ENCODE measurements around the gene CFTR. TPM values are rescaled to one million over a fixed set of nuclear protein-coding genes. Genes with fewer than 3 reads are reported as not detected.

The CFTR gene
- total RNA-seq, 2 experiments from 2014 or later = not detected

- no peaks in the 10 kb centered on the region for H3K36me3 Mint-ChIP-seq
- no peaks in the 10 kb centered on the region for H3K4me1 Mint-ChIP-seq
- H3K27me3 Mint-ChIP-seq = no peaks in the 10 kb centered on the region
- no peaks in the 10 kb centered on the region for H3K9me3 Mint-ChIP-seq
- H3K4me3 Mint-ChIP-seq = no peak overlapping the region
- POLR2A ChIA-PET = no interaction called here
- H3K27ac Mint-ChIP-seq = no peak overlapping the region
- ATAC-seq (ENCODE audit: low read depth) (no peak), DNase-seq (no peak)
Observed at GRCh38 chr7:117572856-117573620, 93.2 kb downstream of the CFTR start.

- no peaks in the 10 kb centered on the region for H3K36me3 Mint-ChIP-seq
- no peak overlapping the region for H3K4me3 Mint-ChIP-seq
- H3K27ac Mint-ChIP-seq = no peak overlapping the region
- no peak for DNase-seq
- H3K4me1 Mint-ChIP-seq = no peaks in the 10 kb centered on the region
- POLR2A ChIA-PET = no interaction called here
- no peaks in the 10 kb centered on the region for H3K27me3 Mint-ChIP-seq
- no peak for ATAC-seq (ENCODE audit: low read depth)
- no peaks in the 10 kb centered on the region for H3K9me3 Mint-ChIP-seq
Observed at GRCh38 chr7:117581424-117581823, 101.6 kb downstream of the CFTR start.

DNA sequence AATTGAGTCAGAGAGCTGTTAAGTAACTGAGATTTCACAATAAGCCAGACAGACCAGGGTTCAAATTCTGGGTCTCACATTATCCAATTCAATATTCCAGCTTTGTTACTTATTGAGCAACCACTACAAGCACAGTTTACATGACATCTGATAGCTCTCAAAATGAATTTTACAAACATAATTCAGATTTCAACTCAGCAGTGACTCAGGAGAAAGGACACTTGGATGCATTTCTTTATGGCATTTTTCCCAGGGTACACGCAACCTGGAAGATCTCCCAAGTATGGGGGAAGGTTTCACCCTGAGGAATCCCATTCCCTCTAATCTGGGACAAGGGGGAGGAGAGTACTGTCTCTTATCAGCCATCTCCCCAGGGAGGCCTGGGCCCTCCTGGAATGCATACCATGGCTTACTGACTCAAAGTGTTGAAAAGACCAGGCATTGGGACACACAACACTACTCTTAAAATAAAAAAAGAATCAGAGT, 102.4 kb downstream of the CFTR start:
- Mint-ChIP-seq H3K9me3 (peaks cover 2% of the 10 kb centered on the region), H3K4me1 (no peaks in the 10 kb centered on the region), H3K4me3 (no peak overlapping the region), H3K27ac (no peak overlapping the region), H3K36me3 (no peaks in the 10 kb centered on the region), H3K27me3 (no peaks in the 10 kb centered on the region)
- ATAC-seq (ENCODE audit: low read depth) (no peak), DNase-seq (no peak)
- POLR2A ChIA-PET = no interaction called here

- Mint-ChIP-seq H3K4me3 (no peak overlapping the region), H3K9me3 (peaks cover 2% of the 10 kb centered on the region), H3K27ac (no peak overlapping the region), H3K27me3 (no peaks in the 10 kb centered on the region), H3K36me3 (no peaks in the 10 kb centered on the region), H3K4me1 (no peaks in the 10 kb centered on the region)
- DNase-seq (no peak), ATAC-seq (ENCODE audit: low read depth) (no peak)
- POLR2A ChIA-PET = no interaction called here
Observed at GRCh38 chr7:117587931-117588330, 108.1 kb downstream of the CFTR start.

DNA sequence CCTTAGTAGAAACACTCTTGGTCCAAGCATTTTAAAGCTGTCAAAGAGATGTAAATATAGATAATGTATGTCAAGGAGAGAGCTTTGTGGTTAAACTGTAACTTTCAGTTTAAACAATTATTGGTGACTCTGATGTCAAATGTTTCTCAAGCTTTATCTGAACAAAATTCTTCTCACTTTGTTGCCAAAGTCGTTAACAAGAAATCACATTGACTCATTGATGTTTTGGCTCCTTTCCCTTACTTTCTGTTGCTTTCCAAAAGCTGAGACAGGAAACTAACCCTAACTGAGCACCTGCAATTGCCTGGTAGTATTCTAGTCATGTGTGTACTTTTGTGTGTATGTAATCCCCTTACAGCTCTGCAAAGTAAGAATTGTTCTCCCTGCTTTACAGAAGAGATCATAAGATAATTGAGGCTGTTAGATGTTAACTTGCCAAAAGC, 108.5 kb downstream of the CFTR start:
- no peaks in the 10 kb centered on the region for H3K27me3 Mint-ChIP-seq
- no peak for DNase-seq
- no peak overlapping the region for H3K4me3 Mint-ChIP-seq
- POLR2A ChIA-PET = no interaction called here
- H3K27ac Mint-ChIP-seq = no peak overlapping the region
- no peaks in the 10 kb centered on the region for H3K36me3 Mint-ChIP-seq
- peaks cover 2% of the 10 kb centered on the region for H3K9me3 Mint-ChIP-seq
- ATAC-seq (ENCODE audit: low read depth) = no peak
- H3K4me1 Mint-ChIP-seq = no peaks in the 10 kb centered on the region

DNA sequence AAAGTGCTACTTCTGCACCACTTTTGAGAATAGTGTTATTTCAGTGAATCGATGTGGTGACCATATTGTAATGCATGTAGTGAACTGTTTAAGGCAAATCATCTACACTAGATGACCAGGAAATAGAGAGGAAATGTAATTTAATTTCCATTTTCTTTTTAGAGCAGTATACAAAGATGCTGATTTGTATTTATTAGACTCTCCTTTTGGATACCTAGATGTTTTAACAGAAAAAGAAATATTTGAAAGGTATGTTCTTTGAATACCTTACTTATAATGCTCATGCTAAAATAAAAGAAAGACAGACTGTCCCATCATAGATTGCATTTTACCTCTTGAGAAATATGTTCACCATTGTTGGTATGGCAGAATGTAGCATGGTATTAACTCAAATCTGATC, 110.4 kb downstream of the CFTR start:
- DNase-seq (no peak), ATAC-seq (ENCODE audit: low read depth) (no peak)
- H3K4me1 Mint-ChIP-seq = no peaks in the 10 kb centered on the region
- H3K27me3 Mint-ChIP-seq = no peaks in the 10 kb centered on the region
- POLR2A ChIA-PET = no interaction called here
- no peaks in the 10 kb centered on the region for H3K36me3 Mint-ChIP-seq
- no peak overlapping the region for H3K4me3 Mint-ChIP-seq
- H3K9me3 Mint-ChIP-seq = peaks cover 2% of the 10 kb centered on the region
- H3K27ac Mint-ChIP-seq = no peak overlapping the region

GRCh38 chr7:117592011-117592635, 112.3 kb downstream of the CFTR start:
- H3K9me3 Mint-ChIP-seq = no peaks in the 10 kb centered on the region
- H3K36me3 Mint-ChIP-seq = no peaks in the 10 kb centered on the region
- ATAC-seq (ENCODE audit: low read depth) (no peak), DNase-seq (no peak)
- no peak overlapping the region for H3K4me3 Mint-ChIP-seq
- H3K27me3 Mint-ChIP-seq = no peaks in the 10 kb centered on the region
- POLR2A ChIA-PET = no interaction called here
- H3K27ac Mint-ChIP-seq = no peak overlapping the region
- no peaks in the 10 kb centered on the region for H3K4me1 Mint-ChIP-seq

- H3K4me3 Mint-ChIP-seq = no peak overlapping the region
- H3K27ac Mint-ChIP-seq = no peak overlapping the region
- DNase-seq (no peak), ATAC-seq (ENCODE audit: low read depth) (no peak)
- no peaks in the 10 kb centered on the region for H3K4me1 Mint-ChIP-seq
- POLR2A ChIA-PET = no interaction called here
- no peaks in the 10 kb centered on the region for H3K27me3 Mint-ChIP-seq
- no peaks in the 10 kb centered on the region for H3K36me3 Mint-ChIP-seq
- no peaks in the 10 kb centered on the region for H3K9me3 Mint-ChIP-seq
Observed at GRCh38 chr7:117596134-117596533, 116.3 kb downstream of the CFTR start.

GRCh38 chr7:117597755-117598154, 117.9 kb downstream of the CFTR start:
- no peaks in the 10 kb centered on the region for H3K4me1 Mint-ChIP-seq
- DNase-seq (no peak), ATAC-seq (ENCODE audit: low read depth) (no peak)
- no peak overlapping the region for H3K4me3 Mint-ChIP-seq
- H3K9me3 Mint-ChIP-seq = no peaks in the 10 kb centered on the region
- no peak overlapping the region for H3K27ac Mint-ChIP-seq
- POLR2A ChIA-PET = no interaction called here
- no peaks in the 10 kb centered on the region for H3K36me3 Mint-ChIP-seq
- no peaks in the 10 kb centered on the region for H3K27me3 Mint-ChIP-seq

- no peaks in the 10 kb centered on the region for H3K9me3 Mint-ChIP-seq
- DNase-seq = no peak
- H3K27me3 Mint-ChIP-seq = no peaks in the 10 kb centered on the region
- ATAC-seq (ENCODE audit: low read depth) = no peak
- no peaks in the 10 kb centered on the region for H3K36me3 Mint-ChIP-seq
- no peak overlapping the region for H3K4me3 Mint-ChIP-seq
- H3K27ac Mint-ChIP-seq = no peak overlapping the region
- no peaks in the 10 kb centered on the region for H3K4me1 Mint-ChIP-seq
- POLR2A ChIA-PET = no interaction called here
Observed at GRCh38 chr7:117600911-117601310, 121.1 kb downstream of the CFTR start.

DNA sequence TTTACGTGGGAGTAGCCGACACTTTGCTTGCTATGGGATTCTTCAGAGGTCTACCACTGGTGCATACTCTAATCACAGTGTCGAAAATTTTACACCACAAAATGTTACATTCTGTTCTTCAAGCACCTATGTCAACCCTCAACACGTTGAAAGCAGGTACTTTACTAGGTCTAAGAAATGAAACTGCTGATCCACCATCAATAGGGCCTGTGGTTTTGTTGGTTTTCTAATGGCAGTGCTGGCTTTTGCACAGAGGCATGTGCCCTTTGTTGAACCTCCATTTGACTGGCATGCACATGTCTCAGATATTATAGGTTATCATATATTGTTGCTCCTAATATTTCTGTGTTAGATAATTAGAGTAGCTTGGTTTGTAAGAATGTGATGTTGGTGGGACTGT, 123.8 kb downstream of the CFTR start:
- Mint-ChIP-seq H3K36me3 (no peaks in the 10 kb centered on the region), H3K4me1 (no peaks in the 10 kb centered on the region), H3K4me3 (no peak overlapping the region), H3K9me3 (no peaks in the 10 kb centered on the region), H3K27ac (no peak overlapping the region), H3K27me3 (no peaks in the 10 kb centered on the region)
- POLR2A ChIA-PET = no interaction called here
- no peak for DNase-seq
- no peak for ATAC-seq (ENCODE audit: low read depth)

GRCh38 chr7:117605712-117606111, 125.9 kb downstream of the CFTR start:
- Mint-ChIP-seq H3K27ac (no peak overlapping the region), H3K36me3 (no peaks in the 10 kb centered on the region), H3K4me3 (no peak overlapping the region), H3K4me1 (no peaks in the 10 kb centered on the region), H3K9me3 (no peaks in the 10 kb centered on the region), H3K27me3 (no peaks in the 10 kb centered on the region)
- no peak for ATAC-seq (ENCODE audit: low read depth)
- POLR2A ChIA-PET = no interaction called here
- DNase-seq = no peak

- Mint-ChIP-seq H3K9me3 (no peaks in the 10 kb centered on the region), H3K27me3 (no peaks in the 10 kb centered on the region), H3K36me3 (no peaks in the 10 kb centered on the region), H3K27ac (no peak overlapping the region), H3K4me3 (no peak overlapping the region), H3K4me1 (no peaks in the 10 kb centered on the region)
- DNase-seq = no peak
- ATAC-seq (ENCODE audit: low read depth) = no peak
- POLR2A ChIA-PET = no interaction called here
Observed at GRCh38 chr7:117606132-117606531, 126.3 kb downstream of the CFTR start.

DNA sequence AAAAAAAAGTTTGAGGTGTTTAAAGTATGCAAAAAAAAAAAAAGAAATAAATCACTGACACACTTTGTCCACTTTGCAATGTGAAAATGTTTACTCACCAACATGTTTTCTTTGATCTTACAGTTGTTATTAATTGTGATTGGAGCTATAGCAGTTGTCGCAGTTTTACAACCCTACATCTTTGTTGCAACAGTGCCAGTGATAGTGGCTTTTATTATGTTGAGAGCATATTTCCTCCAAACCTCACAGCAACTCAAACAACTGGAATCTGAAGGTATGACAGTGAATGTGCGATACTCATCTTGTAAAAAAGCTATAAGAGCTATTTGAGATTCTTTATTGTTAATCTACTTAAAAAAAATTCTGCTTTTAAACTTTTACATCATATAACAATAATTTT, 130.6 kb downstream of the CFTR start:
- Mint-ChIP-seq H3K9me3 (no peaks in the 10 kb centered on the region), H3K4me1 (no peaks in the 10 kb centered on the region), H3K27me3 (no peaks in the 10 kb centered on the region), H3K36me3 (no peaks in the 10 kb centered on the region), H3K4me3 (no peak overlapping the region), H3K27ac (no peak overlapping the region)
- POLR2A ChIA-PET = no interaction called here
- no peak for ATAC-seq (ENCODE audit: low read depth)
- DNase-seq = no peak
